Glomerular visceral epithelial cell (primary cell): ENCODE results near the gene PDGFC.

ENCODE experiments used
- DNase-seq: peaks from one replicate; pipeline ENCODE4 v3.0.0-alpha.2; 2016; ENCODE audit errors: extremely low spot score

Gene PDGFC

GRCh38 chr4:156829201-156829873, 142.3 kb downstream of the PDGFC start:
- no peak for DNase-seq

- DNase-seq = no peak
These were observed 144.1 kb downstream of the PDGFC start for GRCh38 chr4:156827519-156827918.

GRCh38 chr4:156825074-156825473, 146.5 kb downstream of the PDGFC start:
- no peak for DNase-seq

- no peak for DNase-seq
These were observed 147.0 kb downstream of the PDGFC start for GRCh38 chr4:156824451-156825060.

- no peak for DNase-seq
These were observed 150.7 kb downstream of the PDGFC start for GRCh38 chr4:156820931-156821330.

- DNase-seq = no peak
These were observed 155.2 kb downstream of the PDGFC start for GRCh38 chr4:156816360-156816755.

GRCh38 chr4:156815717-156816359, 155.8 kb downstream of the PDGFC start:
- no peak for DNase-seq

- no peak for DNase-seq
These were observed 159.6 kb downstream of the PDGFC start for GRCh38 chr4:156811963-156812362.

- DNase-seq = no peak
These were observed 160.3 kb downstream of the PDGFC start for GRCh38 chr4:156811286-156811685.

- DNase-seq = no peak
These were observed 165.9 kb downstream of the PDGFC start for GRCh38 chr4:156805696-156806095.

- no peak for DNase-seq
These were observed 168.5 kb downstream of the PDGFC start for GRCh38 chr4:156803056-156803455.

- no peak for DNase-seq
These were observed 171.1 kb downstream of the PDGFC start for GRCh38 chr4:156800463-156800862.

GRCh38 chr4:156799121-156799589, 172.4 kb downstream of the PDGFC start:
- DNase-seq = peak; percentile 43

- no peak for DNase-seq
These were observed 173.2 kb downstream of the PDGFC start for GRCh38 chr4:156798438-156798837.

GRCh38 chr4:156797206-156797605, 174.4 kb downstream of the PDGFC start:
- DNase-seq = no peak

GRCh38 chr4:156795727-156796126, 175.9 kb downstream of the PDGFC start:
- DNase-seq = no peak

GRCh38 chr4:156794863-156795262, 176.7 kb downstream of the PDGFC start:
- no peak for DNase-seq

- DNase-seq = no peak
These were observed 179.0 kb downstream of the PDGFC start for GRCh38 chr4:156792462-156793085.

- DNase-seq = peak; percentile 92
These were observed 180.7 kb downstream of the PDGFC start for GRCh38 chr4:156790866-156791265.

GRCh38 chr4:156788782-156789181, 182.8 kb downstream of the PDGFC start:
- no peak for DNase-seq

GRCh38 chr4:156786713-156787112, 184.9 kb downstream of the PDGFC start:
- DNase-seq = no peak

- no peak for DNase-seq
These were observed 186.6 kb downstream of the PDGFC start for GRCh38 chr4:156784970-156785369.

GRCh38 chr4:156783966-156784365, 187.6 kb downstream of the PDGFC start:
- DNase-seq = peak; percentile 62
